K562 (cell line): ENCODE measurements around the gene WDR35. TPM values are rescaled to one million over a fixed set of nuclear protein-coding genes. Genes with fewer than 3 reads are reported as not detected.
A peak's percentile ranks its signal among the peaks of the same experiment; 100 is the strongest.

Source experiments
- CBX2 ChIP-seq: fragments of 200-600 bp; sonication (generic); IDR thresholded peaks from one replicate; pipeline ENCODE4 v1.6.1; 2012; ENCODE audit warnings: mild to moderate bottlenecking, low read length, inconsistent platforms; ENCODE audit not compliant: insufficient read depth, poor library complexity, severe bottlenecking
- FOXK2 ChIP-seq, 2 experiments: fragments of 450-650 bp; IDR thresholded peaks in 1 of 2; conservative IDR thresholded peaks in 1 of 2; 2 replicates each; pipeline ENCODE4 v1.6.1; 2016; ENCODE audit warnings: low read depth in 2 of 2, mild to moderate bottlenecking in 1 of 2
- GABPB2 ChIP-seq: fragments of 250-450 bp; sonication (Bioruptor Pico); conservative IDR thresholded peaks from 2 replicates; pipeline ENCODE4 v1.5.1; 2021; ENCODE audit warnings: mild to moderate bottlenecking
- HMGN3 ChIP-seq: IDR thresholded peaks from 2 replicates; pipeline ENCODE4 v1.6.1; 2011; ENCODE audit warnings: borderline replicate concordance, low read depth, mild to moderate bottlenecking, mixed read lengths, low read length; ENCODE audit not compliant: insufficient read length; ENCODE audit errors: extremely low read depth
- LCOR ChIP-seq: sonication (generic); formaldehyde crosslinking; IDR thresholded peaks from 2 replicates; pipeline ENCODE4 v1.8.0; 2022; ENCODE audit warnings: mild to moderate bottlenecking, missing genetic modification reagents
- MNT ChIP-seq, 2 experiments: fragments of 450-650 bp; conservative IDR thresholded peaks; 2 replicates each; pipeline ENCODE4 v1.6.1; 2017; ENCODE audit warnings: mild to moderate bottlenecking in 2 of 2, moderate library complexity in 2 of 2
- SIX5 ChIP-seq, 2 experiments: IDR thresholded peaks; 2 replicates each; pipeline ENCODE4 v1.6.1; 2011; ENCODE audit warnings: low read length in 2 of 2, borderline replicate concordance in 1 of 2, low read depth in 1 of 2, mild to moderate bottlenecking in 1 of 2, moderate library complexity in 1 of 2; ENCODE audit not compliant: insufficient read depth in 1 of 2
- ZFP36 ChIP-seq: fragments of 150-350 bp; IDR thresholded peaks from 2 replicates; pipeline ENCODE4 v1.6.1; 2018; ENCODE audit warnings: low read length, low read depth; ENCODE audit not compliant: partially characterized antibody
- ZNF324 ChIP-seq: fragments of 250-450 bp; sonication (Bioruptor Pico); IDR thresholded peaks from 2 replicates; pipeline ENCODE4 v1.4.0; 2020; ENCODE audit warnings: mild to moderate bottlenecking
- polyA plus RNA-seq, 8 experiments: library from polyadenylated mRNA; depleted of rRNA in 4 of 8; stranded (reverse) in 5 of 8; unstranded in 3 of 8; fragments of >200 nt; fragmentation: Nextera tagmentation in 2 of 8; fragmentation: Illumina TruSeq in 1 of 8; extraction: Ambion mirVana in 2 of 8; extraction: Trizol in 1 of 8; gene quantifications; 2 replicates each; pipeline versions ENCODE4 v1.2.1 to v1.2.3, GENCODE V29; 2011 to 2014; ENCODE audit warnings: inconsistent platforms in 1 of 8, missing spikeins in 1 of 8
- total RNA-seq, 7 experiments: library from RNA; depleted of rRNA in 6 of 7; stranded (reverse); fragments of >200 nt in 6 of 7; fragmentation: Illumina TruSeq in 2 of 7; extraction: Trizol in 2 of 7; gene quantifications; 2 replicates each; pipeline versions ENCODE4 v1.2.1 to v1.2.3, GENCODE V29; 2011 to 2021; ENCODE audit warnings: low replicate concordance in 1 of 7
- TF ChIP-seq, protein P1 (sequence below): fragments of 450-650 bp; IDR thresholded peaks from 2 replicates; pipeline ENCODE4 v1.6.1; 2016; ENCODE audit warnings: mild to moderate bottlenecking, moderate library complexity
- TF ChIP-seq, protein P2 (sequence below), 2 experiments: fragments of 450-650 bp in 1 of 2; sonication (generic) in 1 of 2; formaldehyde crosslinking; conservative IDR thresholded peaks; 2 replicates each; pipeline versions ENCODE4 v1.4.0 to v1.8.1; 2020 to 2022; ENCODE audit warnings: mild to moderate bottlenecking in 1 of 2, missing genetic modification reagents in 1 of 2

Gene WDR35
- total and polyA plus RNA-seq, 9 of the 15 experiments (the other 6 are each of a cell fraction or from before 2014, with no cell fraction given), result 3.3 to 13.1 (median 8.0) TPM

- TF ChIP-seq, protein P1, sequence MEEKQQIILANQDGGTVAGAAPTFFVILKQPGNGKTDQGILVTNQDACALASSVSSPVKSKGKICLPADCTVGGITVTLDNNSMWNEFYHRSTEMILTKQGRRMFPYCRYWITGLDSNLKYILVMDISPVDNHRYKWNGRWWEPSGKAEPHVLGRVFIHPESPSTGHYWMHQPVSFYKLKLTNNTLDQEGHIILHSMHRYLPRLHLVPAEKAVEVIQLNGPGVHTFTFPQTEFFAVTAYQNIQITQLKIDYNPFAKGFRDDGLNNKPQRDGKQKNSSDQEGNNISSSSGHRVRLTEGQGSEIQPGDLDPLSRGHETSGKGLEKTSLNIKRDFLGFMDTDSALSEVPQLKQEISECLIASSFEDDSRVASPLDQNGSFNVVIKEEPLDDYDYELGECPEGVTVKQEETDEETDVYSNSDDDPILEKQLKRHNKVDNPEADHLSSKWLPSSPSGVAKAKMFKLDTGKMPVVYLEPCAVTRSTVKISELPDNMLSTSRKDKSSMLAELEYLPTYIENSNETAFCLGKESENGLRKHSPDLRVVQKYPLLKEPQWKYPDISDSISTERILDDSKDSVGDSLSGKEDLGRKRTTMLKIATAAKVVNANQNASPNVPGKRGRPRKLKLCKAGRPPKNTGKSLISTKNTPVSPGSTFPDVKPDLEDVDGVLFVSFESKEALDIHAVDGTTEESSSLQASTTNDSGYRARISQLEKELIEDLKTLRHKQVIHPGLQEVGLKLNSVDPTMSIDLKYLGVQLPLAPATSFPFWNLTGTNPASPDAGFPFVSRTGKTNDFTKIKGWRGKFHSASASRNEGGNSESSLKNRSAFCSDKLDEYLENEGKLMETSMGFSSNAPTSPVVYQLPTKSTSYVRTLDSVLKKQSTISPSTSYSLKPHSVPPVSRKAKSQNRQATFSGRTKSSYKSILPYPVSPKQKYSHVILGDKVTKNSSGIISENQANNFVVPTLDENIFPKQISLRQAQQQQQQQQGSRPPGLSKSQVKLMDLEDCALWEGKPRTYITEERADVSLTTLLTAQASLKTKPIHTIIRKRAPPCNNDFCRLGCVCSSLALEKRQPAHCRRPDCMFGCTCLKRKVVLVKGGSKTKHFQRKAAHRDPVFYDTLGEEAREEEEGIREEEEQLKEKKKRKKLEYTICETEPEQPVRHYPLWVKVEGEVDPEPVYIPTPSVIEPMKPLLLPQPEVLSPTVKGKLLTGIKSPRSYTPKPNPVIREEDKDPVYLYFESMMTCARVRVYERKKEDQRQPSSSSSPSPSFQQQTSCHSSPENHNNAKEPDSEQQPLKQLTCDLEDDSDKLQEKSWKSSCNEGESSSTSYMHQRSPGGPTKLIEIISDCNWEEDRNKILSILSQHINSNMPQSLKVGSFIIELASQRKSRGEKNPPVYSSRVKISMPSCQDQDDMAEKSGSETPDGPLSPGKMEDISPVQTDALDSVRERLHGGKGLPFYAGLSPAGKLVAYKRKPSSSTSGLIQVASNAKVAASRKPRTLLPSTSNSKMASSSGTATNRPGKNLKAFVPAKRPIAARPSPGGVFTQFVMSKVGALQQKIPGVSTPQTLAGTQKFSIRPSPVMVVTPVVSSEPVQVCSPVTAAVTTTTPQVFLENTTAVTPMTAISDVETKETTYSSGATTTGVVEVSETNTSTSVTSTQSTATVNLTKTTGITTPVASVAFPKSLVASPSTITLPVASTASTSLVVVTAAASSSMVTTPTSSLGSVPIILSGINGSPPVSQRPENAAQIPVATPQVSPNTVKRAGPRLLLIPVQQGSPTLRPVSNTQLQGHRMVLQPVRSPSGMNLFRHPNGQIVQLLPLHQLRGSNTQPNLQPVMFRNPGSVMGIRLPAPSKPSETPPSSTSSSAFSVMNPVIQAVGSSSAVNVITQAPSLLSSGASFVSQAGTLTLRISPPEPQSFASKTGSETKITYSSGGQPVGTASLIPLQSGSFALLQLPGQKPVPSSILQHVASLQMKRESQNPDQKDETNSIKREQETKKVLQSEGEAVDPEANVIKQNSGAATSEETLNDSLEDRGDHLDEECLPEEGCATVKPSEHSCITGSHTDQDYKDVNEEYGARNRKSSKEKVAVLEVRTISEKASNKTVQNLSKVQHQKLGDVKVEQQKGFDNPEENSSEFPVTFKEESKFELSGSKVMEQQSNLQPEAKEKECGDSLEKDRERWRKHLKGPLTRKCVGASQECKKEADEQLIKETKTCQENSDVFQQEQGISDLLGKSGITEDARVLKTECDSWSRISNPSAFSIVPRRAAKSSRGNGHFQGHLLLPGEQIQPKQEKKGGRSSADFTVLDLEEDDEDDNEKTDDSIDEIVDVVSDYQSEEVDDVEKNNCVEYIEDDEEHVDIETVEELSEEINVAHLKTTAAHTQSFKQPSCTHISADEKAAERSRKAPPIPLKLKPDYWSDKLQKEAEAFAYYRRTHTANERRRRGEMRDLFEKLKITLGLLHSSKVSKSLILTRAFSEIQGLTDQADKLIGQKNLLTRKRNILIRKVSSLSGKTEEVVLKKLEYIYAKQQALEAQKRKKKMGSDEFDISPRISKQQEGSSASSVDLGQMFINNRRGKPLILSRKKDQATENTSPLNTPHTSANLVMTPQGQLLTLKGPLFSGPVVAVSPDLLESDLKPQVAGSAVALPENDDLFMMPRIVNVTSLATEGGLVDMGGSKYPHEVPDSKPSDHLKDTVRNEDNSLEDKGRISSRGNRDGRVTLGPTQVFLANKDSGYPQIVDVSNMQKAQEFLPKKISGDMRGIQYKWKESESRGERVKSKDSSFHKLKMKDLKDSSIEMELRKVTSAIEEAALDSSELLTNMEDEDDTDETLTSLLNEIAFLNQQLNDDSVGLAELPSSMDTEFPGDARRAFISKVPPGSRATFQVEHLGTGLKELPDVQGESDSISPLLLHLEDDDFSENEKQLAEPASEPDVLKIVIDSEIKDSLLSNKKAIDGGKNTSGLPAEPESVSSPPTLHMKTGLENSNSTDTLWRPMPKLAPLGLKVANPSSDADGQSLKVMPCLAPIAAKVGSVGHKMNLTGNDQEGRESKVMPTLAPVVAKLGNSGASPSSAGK, result no peak
- TF ChIP-seq GABPB2, result no peak
- no peak for TF ChIP-seq HMGN3
- TF ChIP-seq, protein P2, sequence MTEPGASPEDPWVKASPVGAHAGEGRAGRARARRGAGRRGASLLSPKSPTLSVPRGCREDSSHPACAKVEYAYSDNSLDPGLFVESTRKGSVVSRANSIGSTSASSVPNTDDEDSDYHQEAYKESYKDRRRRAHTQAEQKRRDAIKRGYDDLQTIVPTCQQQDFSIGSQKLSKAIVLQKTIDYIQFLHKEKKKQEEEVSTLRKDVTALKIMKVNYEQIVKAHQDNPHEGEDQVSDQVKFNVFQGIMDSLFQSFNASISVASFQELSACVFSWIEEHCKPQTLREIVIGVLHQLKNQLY (CRISPR knock-in tag; conservative IDR thresholded peaks at IDR 0.05), result no peak
- TF ChIP-seq MNT (conservative IDR thresholded peaks at IDR 0.05), result peak; percentile 29 to 42; a peak in 2 of 4 replicates
- no peak for TF ChIP-seq SIX5 (IDR thresholded peaks at IDR 0.05; ENCODE audit: borderline replicate concordance in 1 of 2, insufficient read depth in 1 of 2, low read depth in 1 of 2, low read length in 2 of 2)
- TF ChIP-seq FOXK2 (conservative IDR thresholded peaks at IDR 0.05 in 1 of 2, IDR thresholded peaks at IDR 0.05 in 1 of 2; ENCODE audit: low read depth in 2 of 2), result peak; percentile 61 to 72
- no peak for TF ChIP-seq CBX2
- TF ChIP-seq ZNF324 (CRISPR knock-in tag), result no peak
- no peak for TF ChIP-seq ZFP36
- 0 out of 2 replicates have a peak, but pooled peaks have one; percentile 5 for TF ChIP-seq LCOR (CRISPR knock-in tag)
Measured at GRCh38 chr2:19899985-19900930, 89.6 kb downstream of the WDR35 start (continued).
